Ramos (cell line): ENCODE results near the gene RFX8.

Experiments used
- in situ Hi-C: fragments of 300-500 bp; cut with MboI; formaldehyde crosslinking; loops from one replicate; pipeline ENCODE4 v1.14.3; 2022; ENCODE audit warnings: low sequenced_read_pairs; ENCODE audit not compliant: unreplicated experiment

The RFX8 gene

GRCh38 chr2:101418460-101419095 is 56.3 kb downstream of the RFX8 start:
- in situ Hi-C loops, result no loop called here

GRCh38 chr2:101416609-101417008 is 58.3 kb downstream of the RFX8 start:
- in situ Hi-C loops, result no loop called here

GRCh38 chr2:101415884-101416283 is 59.0 kb downstream of the RFX8 start:
- in situ Hi-C loops, result no loop called here

- in situ Hi-C loops, result no loop called here
Observed at GRCh38 chr2:101415220-101415619, 59.7 kb downstream of the RFX8 start.

GRCh38 chr2:101412092-101412694 is 62.7 kb downstream of the RFX8 start:
- in situ Hi-C loops, result no loop called here

GRCh38 chr2:101410746-101411145 is 64.2 kb downstream of the RFX8 start:
- in situ Hi-C loops, result no loop called here

GRCh38 chr2:101410114-101410513 is 64.8 kb downstream of the RFX8 start:
- in situ Hi-C loops, result no loop called here

GRCh38 chr2:101409699-101410098 is 65.2 kb downstream of the RFX8 start:
- in situ Hi-C loops, result no loop called here

GRCh38 chr2:101408925-101409324 is 66.0 kb downstream of the RFX8 start:
- in situ Hi-C loops, result no loop called here

GRCh38 chr2:101405351-101405899 is 69.5 kb downstream of the RFX8 start:
- in situ Hi-C loops, result no loop called here

GRCh38 chr2:101403745-101404144 is 71.2 kb downstream of the RFX8 start:
- in situ Hi-C loops, result no loop called here

- in situ Hi-C loops, result no loop called here
Observed at GRCh38 chr2:101402630-101403029, 72.3 kb downstream of the RFX8 start.

- in situ Hi-C loops, result no loop called here
Observed at GRCh38 chr2:101401906-101402305, 73.0 kb downstream of the RFX8 start.

GRCh38 chr2:101401326-101401665 is 73.6 kb downstream of the RFX8 start:
- in situ Hi-C loops, result no loop called here

GRCh38 chr2:101400506-101401325 is 74.2 kb downstream of the RFX8 start:
- in situ Hi-C loops, result no loop called here

- in situ Hi-C loops, result no loop called here
Observed at GRCh38 chr2:101400048-101400447, 74.9 kb downstream of the RFX8 start.

- in situ Hi-C loops, result no loop called here
Observed at GRCh38 chr2:101399021-101399799, 75.7 kb downstream of the RFX8 start.

- in situ Hi-C loops, result no loop called here
Observed at GRCh38 chr2:101398116-101398821, 76.6 kb downstream of the RFX8 start.

- in situ Hi-C loops, result no loop called here
Observed at GRCh38 chr2:101396316-101396717, 78.6 kb downstream of the RFX8 start.
